ENCODE data around the gene BORCS5.

DNA sequence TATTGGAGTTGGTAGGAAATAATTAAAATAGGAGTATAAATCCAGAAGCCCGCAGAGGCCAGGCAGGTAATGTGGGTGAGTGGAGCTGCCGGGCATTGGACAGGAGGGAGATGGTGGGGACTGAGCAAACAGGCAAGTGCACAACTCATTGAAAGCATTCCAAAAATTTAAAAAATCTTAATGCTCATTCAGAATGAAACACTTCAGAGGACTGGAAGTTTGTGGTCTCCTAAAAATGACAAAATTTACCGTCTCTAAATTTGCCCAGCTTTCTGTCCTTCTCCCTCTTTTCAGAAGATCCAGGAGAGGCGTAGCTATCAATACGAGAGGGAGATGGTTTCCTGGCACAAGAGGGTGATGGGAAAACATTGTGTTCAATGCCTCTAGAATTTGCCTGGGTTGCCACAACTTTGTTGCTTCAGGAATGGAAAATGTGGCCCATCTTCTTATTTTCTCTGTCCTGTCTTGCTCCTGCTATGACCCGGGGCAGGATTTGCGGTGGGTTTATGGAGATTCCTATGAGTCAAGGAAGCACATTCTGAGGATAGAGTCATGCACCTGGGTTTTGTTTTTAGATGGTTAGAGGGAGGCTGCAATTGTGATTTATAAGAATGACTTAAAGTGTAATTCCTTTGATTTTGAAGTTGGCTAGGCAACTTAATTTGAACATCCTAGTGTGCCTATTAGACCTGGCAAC, 72.2 kb downstream of the BORCS5 start:
- TF ChIP-seq, protein P1, sequence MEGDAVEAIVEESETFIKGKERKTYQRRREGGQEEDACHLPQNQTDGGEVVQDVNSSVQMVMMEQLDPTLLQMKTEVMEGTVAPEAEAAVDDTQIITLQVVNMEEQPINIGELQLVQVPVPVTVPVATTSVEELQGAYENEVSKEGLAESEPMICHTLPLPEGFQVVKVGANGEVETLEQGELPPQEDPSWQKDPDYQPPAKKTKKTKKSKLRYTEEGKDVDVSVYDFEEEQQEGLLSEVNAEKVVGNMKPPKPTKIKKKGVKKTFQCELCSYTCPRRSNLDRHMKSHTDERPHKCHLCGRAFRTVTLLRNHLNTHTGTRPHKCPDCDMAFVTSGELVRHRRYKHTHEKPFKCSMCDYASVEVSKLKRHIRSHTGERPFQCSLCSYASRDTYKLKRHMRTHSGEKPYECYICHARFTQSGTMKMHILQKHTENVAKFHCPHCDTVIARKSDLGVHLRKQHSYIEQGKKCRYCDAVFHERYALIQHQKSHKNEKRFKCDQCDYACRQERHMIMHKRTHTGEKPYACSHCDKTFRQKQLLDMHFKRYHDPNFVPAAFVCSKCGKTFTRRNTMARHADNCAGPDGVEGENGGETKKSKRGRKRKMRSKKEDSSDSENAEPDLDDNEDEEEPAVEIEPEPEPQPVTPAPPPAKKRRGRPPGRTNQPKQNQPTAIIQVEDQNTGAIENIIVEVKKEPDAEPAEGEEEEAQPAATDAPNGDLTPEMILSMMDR (IDR thresholded peaks at IDR 0.05): no peak
- no peak for TF ChIP-seq POLR2A (IDR thresholded peaks at IDR 0.05)

Measured in testis (tissue), 2 donors.